Hair follicle dermal papilla cell (primary cell): ENCODE results near the gene OR52E2. TPM values are rescaled to one million over a fixed set of nuclear protein-coding genes. Genes with fewer than 3 reads are reported as not detected.

Experiments
- total RNA-seq: library from RNA; depleted of rRNA; stranded (reverse); fragments of >200 nt; gene quantifications from 2 replicates; pipeline ENCODE4 v1.2.3, GENCODE V29; 2012

The OR52E2 gene
- total RNA-seq, result not detected in 2 replicates

GRCh38 chr11:5059391-5059790 lies at the start of gene OR52E2:
OR52E2 (minus strand) TSS chr11:5059627; CDS start chr11:5059627, 0 bp downstream.

GRCh38 chr11:5069272-5069671 lies 9.8 kb upstream of the OR52E2 start, which contains the start of gene OR52E1:
OR52E1 (plus strand) TSS chr11:5069572.

GRCh38 chr11:5046226-5046625 lies 13.2 kb downstream of the OR52E2 start, which contains the start of gene OR52J3:
OR52J3 (plus strand) TSS chr11:5046526; CDS start chr11:5046526, 0 bp downstream.

Other genes starting within 250 kb of the OR52E2 start
- not detected in 2 replicates for gene OR51F2, start 238.3 kb downstream of the OR52E2 start, total RNA-seq
- not detected in 2 replicates for gene OR51S1, start 210.4 kb downstream of the OR52E2 start, total RNA-seq
- gene OR51T1, start 177.7 kb downstream of the OR52E2 start, total RNA-seq, result not detected in 2 replicates
- gene OR51A7, start 155.8 kb downstream of the OR52E2 start, total RNA-seq, result not detected in 2 replicates
- not detected in 2 replicates for gene OR51G2, start 140.3 kb downstream of the OR52E2 start, total RNA-seq
- not detected in 2 replicates for gene OR51G1, start 135.3 kb downstream of the OR52E2 start, total RNA-seq
- gene OR51A4, start 112.0 kb downstream of the OR52E2 start, total RNA-seq, result not detected in 2 replicates
- not detected in 2 replicates for gene OR51A2, start 103.9 kb downstream of the OR52E2 start, total RNA-seq
- gene OR51L1, start 64.8 kb downstream of the OR52E2 start, total RNA-seq, result not detected in 2 replicates
- not detected in 2 replicates for gene OR52J3, start 13.1 kb downstream of the OR52E2 start, total RNA-seq
- gene OR52E1, start 9.9 kb upstream of the OR52E2 start, total RNA-seq, result not detected in 2 replicates
- not detected in 2 replicates for gene OR52A5, start 78.7 kb upstream of the OR52E2 start, total RNA-seq
- not detected in 2 replicates for gene OR52A1, start 95.1 kb upstream of the OR52E2 start, total RNA-seq
- not detected in 2 replicates for gene OR51V1, start 141.1 kb upstream of the OR52E2 start, total RNA-seq
- not detected in 2 replicates for gene HBB, start 167.4 kb upstream of the OR52E2 start, total RNA-seq
- gene HBD, start 174.9 kb upstream of the OR52E2 start, total RNA-seq, result 0.24 TPM in 1 of 2 replicates, not detected in the other
- not detected in 2 replicates for gene HBG1, start 190.2 kb upstream of the OR52E2 start, total RNA-seq
- gene HBG2, start 195.2 kb upstream of the OR52E2 start, total RNA-seq, result not detected in 2 replicates
- not detected in 2 replicates for gene HBE1, start 210.3 kb upstream of the OR52E2 start, total RNA-seq
- not detected in 2 replicates for gene OR51B4, start 242.3 kb upstream of the OR52E2 start, total RNA-seq